Smooth muscle cell (in vitro differentiated cells): Measurements from ENCODE around the gene KCNC3. TPM values are rescaled to one million over a fixed set of nuclear protein-coding genes. Genes with fewer than 3 reads are reported as not detected.

Experiments
- DNase-seq: peaks from one replicate; lab custom pipeline; 2025; ENCODE audit not compliant: unreplicated experiment; lab: John Stamatoyannopoulos, UW
- H2AFZ ChIP-seq: fragments of 200-600 bp; sonication (generic); 2 replicates; pipeline ENCODE4 v1.6.0; 2016; ENCODE audit warnings: antibody characterized with exemption, low read depth, mild to moderate bottlenecking
- H3F3A ChIP-seq: fragments of 200-600 bp; sonication (generic); 2 replicates; pipeline ENCODE4 v1.6.0; 2017; ENCODE audit warnings: antibody characterized with exemption, low read depth
- H3K27ac ChIP-seq: fragments of 200-600 bp; sonication (generic); 2 replicates; pipeline ENCODE4 v1.5.1; 2016; ENCODE audit warnings: low read depth, mild to moderate bottlenecking
- H3K27me3 ChIP-seq: fragments of 200-600 bp; sonication (generic); 2 replicates; pipeline ENCODE4 v1.6.1; 2016; ENCODE audit warnings: low read depth, mild to moderate bottlenecking
- H3K36me3 ChIP-seq: fragments of 200-600 bp; sonication (generic); 2 replicates; pipeline ENCODE4 v1.5.1; 2016; ENCODE audit warnings: low read depth
- H3K4me1 ChIP-seq: fragments of 200-600 bp; sonication (generic); 2 replicates; pipeline ENCODE4 v1.5.1; 2016; ENCODE audit warnings: low read depth
- H3K4me2 ChIP-seq: fragments of 200-600 bp; sonication (generic); 2 replicates; pipeline ENCODE4 v1.6.0; 2016; ENCODE audit warnings: mild to moderate bottlenecking
- H3K4me3 ChIP-seq: fragments of 200-600 bp; sonication (generic); 2 replicates; pipeline ENCODE4 v1.5.1; 2016; ENCODE audit warnings: mild to moderate bottlenecking
- H3K79me2 ChIP-seq: fragments of 200-600 bp; sonication (generic); 2 replicates; pipeline ENCODE4 v1.6.0; 2016; ENCODE audit warnings: low read depth, mild to moderate bottlenecking
- H3K9ac ChIP-seq: fragments of 200-600 bp; sonication (generic); 2 replicates; pipeline ENCODE4 v1.6.0; 2016; ENCODE audit warnings: low read depth
- H3K9me3 ChIP-seq: fragments of 200-600 bp; sonication (generic); replicated peaks from 2 replicates; pipeline ENCODE4 v1.5.1; 2016; ENCODE audit warnings: low read depth
- H4K20me1 ChIP-seq: fragments of 200-600 bp; sonication (generic); 2 replicates; pipeline ENCODE4 v1.6.0; 2016; ENCODE audit warnings: low read depth
- WGBS: methylation state at CpG from one replicate; pipeline ENCODE4 v1.1.7; 2016; ENCODE audit warnings: low lambda C conversion rate; 5-methylcytosine and 5-hydroxymethylcytosine counted together
- polyA plus RNA-seq: library from polyadenylated mRNA; unstranded; fragments of >200 nt; fragmentation: Nextera tagmentation; extraction: Ambion mirVana; gene quantifications from 2 replicates; pipeline ENCODE4 v1.2.1, GENCODE V29; 2016
- total RNA-seq: library from RNA; depleted of rRNA; stranded (reverse); fragments of >200 nt; gene quantifications from 2 replicates; pipeline ENCODE4 v1.2.3, GENCODE V29; 2014
- TF ChIP-seq, protein P1 (sequence below): fragments of 200-600 bp; sonication (generic); IDR thresholded peaks from 2 replicates; pipeline ENCODE4 v1.5.1; 2017; ENCODE audit warnings: borderline replicate concordance, mild to moderate bottlenecking, antibody characterized with exemption; ENCODE audit not compliant: insufficient read depth, poor library complexity, severe bottlenecking

Gene KCNC3
- total and polyA plus RNA-seq, 2 experiments from 2014 or later, result 0.46 to 1.4 TPM

DNA sequence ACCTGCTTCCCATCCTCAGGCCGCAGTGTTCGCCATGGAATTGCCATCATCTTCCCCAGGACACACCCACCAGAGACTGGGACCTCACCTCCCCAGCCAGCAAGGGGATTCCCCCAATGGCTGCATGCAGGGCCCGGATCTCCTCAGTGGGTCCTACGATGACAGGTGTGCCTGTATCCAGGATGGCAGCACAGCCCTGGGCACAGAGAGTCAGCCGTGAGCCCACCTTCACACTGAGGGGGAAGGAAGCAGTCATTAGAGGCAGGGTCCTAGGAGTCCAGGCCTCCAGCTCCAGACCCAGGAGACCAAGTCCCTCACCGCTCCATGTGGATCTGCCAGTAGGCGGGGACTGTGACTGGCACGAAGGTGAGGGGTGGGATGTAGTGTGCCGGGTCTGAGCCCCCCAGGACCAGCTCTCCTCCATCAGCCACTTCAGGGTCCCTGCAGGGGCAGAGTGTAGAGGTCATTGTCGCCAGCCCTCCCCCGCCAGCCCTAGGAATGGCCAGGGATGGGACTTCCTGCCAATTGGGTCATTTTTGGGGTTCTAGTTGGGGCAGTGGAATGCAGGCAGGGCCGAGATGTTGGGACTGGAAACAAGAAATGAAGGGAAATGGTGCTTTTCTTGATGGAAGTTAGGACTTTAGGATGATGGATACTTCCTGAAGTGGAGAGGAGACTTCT, 5.7 kb upstream of the KCNC3 start:
- Histone ChIP-seq H4K20me1 (no peaks in the 10 kb centered on the region), H3F3A (peaks cover 12% of the 10 kb centered on the region), H3K36me3 (no peaks in the 10 kb centered on the region), H3K4me3 (no peak overlapping the region), H2AFZ (no peak overlapping the region), H3K9me3 (no peaks in the 10 kb centered on the region), H3K27ac (no peak overlapping the region), H3K4me1 (peaks cover 13% of the 10 kb centered on the region), H3K79me2 (no peaks in the 10 kb centered on the region), H3K27me3 (no peaks in the 10 kb centered on the region), H3K9ac (no peak overlapping the region), H3K4me2 (no peak overlapping the region)
- 96% methylated on average over 12 of the region's 12 CpGs for WGBS
- TF ChIP-seq, protein P1, sequence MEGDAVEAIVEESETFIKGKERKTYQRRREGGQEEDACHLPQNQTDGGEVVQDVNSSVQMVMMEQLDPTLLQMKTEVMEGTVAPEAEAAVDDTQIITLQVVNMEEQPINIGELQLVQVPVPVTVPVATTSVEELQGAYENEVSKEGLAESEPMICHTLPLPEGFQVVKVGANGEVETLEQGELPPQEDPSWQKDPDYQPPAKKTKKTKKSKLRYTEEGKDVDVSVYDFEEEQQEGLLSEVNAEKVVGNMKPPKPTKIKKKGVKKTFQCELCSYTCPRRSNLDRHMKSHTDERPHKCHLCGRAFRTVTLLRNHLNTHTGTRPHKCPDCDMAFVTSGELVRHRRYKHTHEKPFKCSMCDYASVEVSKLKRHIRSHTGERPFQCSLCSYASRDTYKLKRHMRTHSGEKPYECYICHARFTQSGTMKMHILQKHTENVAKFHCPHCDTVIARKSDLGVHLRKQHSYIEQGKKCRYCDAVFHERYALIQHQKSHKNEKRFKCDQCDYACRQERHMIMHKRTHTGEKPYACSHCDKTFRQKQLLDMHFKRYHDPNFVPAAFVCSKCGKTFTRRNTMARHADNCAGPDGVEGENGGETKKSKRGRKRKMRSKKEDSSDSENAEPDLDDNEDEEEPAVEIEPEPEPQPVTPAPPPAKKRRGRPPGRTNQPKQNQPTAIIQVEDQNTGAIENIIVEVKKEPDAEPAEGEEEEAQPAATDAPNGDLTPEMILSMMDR, result no peak
- DNase-seq, result no peak

DNA sequence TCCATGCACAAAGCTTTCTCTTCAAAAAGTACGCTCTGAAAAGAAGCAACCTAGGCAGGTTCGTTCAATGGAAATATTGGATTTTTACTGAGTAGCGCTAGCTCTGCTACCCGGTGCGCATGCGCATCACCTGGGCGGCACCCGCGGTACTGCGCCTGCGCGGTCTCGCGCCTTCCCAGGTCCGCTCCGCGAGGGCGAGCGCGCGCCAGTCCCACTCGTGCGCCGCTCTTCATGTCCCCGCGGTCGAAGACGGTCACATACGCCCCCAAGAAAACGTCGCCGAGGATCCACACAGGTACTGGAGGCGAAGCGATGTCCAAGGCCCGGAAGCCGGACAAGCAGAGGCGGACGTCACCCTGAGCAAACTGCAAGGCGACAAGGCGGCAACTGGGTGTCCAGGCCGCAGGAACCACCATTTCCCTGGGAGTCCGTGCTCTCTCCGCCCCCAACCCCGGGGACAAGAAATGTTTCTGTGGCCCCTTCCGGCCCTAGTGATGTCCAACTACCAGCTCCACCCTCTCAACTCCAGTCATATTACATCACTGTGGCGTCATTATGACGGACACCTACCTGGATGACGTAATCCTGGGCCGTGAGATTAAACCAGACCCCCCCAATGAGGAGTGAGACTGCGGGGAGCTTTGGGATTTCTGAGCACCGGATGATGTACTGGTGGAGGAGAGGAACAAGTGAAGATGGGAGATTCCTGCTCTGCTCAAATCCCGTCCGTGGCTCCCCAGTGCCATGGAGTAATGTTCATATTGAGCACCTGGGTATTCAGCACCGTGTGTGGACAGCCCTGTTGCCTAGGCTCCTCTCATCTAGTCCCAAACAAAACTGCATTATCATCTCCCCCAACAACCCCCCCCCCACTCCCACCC, 4.8 kb upstream of the KCNC3 start:
- peak overlapping the region; percentile 82 for H3K27ac ChIP-seq
- no peaks in the 10 kb centered on the region for H3K9me3 ChIP-seq
- H3K9ac ChIP-seq, result peak overlapping the region; percentile 17
- H3K4me1 ChIP-seq, result peaks cover 13% of the 10 kb centered on the region
- peak; percentile 61 for DNase-seq
- no peaks in the 10 kb centered on the region for H4K20me1 ChIP-seq
- H3K36me3 ChIP-seq, result no peaks in the 10 kb centered on the region
- peak overlapping the region; percentile 51 for H3K4me3 ChIP-seq
- H2AFZ ChIP-seq, result peak overlapping the region; percentile 23
- H3K79me2 ChIP-seq, result no peaks in the 10 kb centered on the region
- no peaks in the 10 kb centered on the region for H3K27me3 ChIP-seq
- TF ChIP-seq, protein P1, result no peak
- H3F3A ChIP-seq, result peaks cover 14% of the 10 kb centered on the region
- peak overlapping the region; percentile 90 for H3K4me2 ChIP-seq
- 19% methylated on average over 54 of the region's 54 CpGs for WGBS

DNA sequence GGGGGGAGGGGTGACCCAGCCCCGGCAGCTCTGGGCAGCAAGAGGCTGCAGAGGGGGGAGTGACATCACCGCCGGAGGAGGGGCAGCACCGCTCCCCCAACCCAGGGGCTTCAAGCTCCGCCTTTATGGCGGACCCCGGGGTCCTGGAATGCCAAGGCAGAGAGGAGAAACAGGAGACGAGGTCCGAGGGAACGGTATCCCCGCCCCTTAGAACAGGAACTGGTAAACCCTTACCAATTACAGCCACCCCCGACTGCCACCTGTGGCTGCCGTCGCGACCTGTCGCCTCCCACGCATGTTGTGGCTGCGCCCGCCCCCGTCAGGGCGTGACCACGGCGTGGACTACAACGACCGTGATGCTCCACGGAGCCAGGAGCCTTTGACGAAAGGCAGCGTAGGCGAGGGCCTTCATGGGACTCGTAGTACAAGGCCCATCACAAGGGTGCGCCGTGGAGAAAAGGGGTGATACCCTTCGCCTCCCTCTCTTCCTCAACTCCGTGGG, 4.1 kb upstream of the KCNC3 start:
- peak overlapping the region; percentile 51 for H3K4me3 ChIP-seq
- no peaks in the 10 kb centered on the region for H3K36me3 ChIP-seq
- peak overlapping the region; percentile 90 for H3K4me2 ChIP-seq
- no peaks in the 10 kb centered on the region for H4K20me1 ChIP-seq
- peak overlapping the region; percentile 61 for H3K9ac ChIP-seq
- H3K27ac ChIP-seq, result peak overlapping the region; percentile 82
- DNase-seq, result peak; percentile 61
- peak overlapping the region; percentile 23 for H2AFZ ChIP-seq
- H3K79me2 ChIP-seq, result no peaks in the 10 kb centered on the region
- TF ChIP-seq, protein P1, result no peak
- H3K9me3 ChIP-seq, result no peaks in the 10 kb centered on the region
- H3K27me3 ChIP-seq, result no peaks in the 10 kb centered on the region
- WGBS, result 4% methylated on average over 34 of the region's 34 CpGs
- H3K4me1 ChIP-seq, result peaks cover 13% of the 10 kb centered on the region
- peaks cover 14% of the 10 kb centered on the region for H3F3A ChIP-seq
